SU-DHL-6 (cell line): ENCODE data around the gene WDR47.

ENCODE experiments used
- CTCF ChIP-seq: fragments of 200-600 bp; sonication (generic); IDR thresholded peaks from one replicate; pipeline ENCODE4 v1.5.1; 2017; ENCODE audit warnings: antibody characterized with exemption, mild to moderate bottlenecking, low read length, moderate library complexity; ENCODE audit not compliant: insufficient read depth, poor library complexity, severe bottlenecking
- EZH2phosphoT487 ChIP-seq: fragments of 200-600 bp; sonication (generic), shearing (Covaris generic); conservative IDR thresholded peaks from 2 replicates; pipeline ENCODE4 v1.6.1; 2018; ENCODE audit warnings: mild to moderate bottlenecking, antibody characterized with exemption, low read length, moderate library complexity, mixed read lengths

GRCh38 chr1:108961198-108961597 is 80.7 kb downstream of the WDR47 start:
- TF ChIP-seq CTCF = no peak
- TF ChIP-seq EZH2phosphoT487 = no peak
